ENCODE results near the gene PRR33.

DNA sequence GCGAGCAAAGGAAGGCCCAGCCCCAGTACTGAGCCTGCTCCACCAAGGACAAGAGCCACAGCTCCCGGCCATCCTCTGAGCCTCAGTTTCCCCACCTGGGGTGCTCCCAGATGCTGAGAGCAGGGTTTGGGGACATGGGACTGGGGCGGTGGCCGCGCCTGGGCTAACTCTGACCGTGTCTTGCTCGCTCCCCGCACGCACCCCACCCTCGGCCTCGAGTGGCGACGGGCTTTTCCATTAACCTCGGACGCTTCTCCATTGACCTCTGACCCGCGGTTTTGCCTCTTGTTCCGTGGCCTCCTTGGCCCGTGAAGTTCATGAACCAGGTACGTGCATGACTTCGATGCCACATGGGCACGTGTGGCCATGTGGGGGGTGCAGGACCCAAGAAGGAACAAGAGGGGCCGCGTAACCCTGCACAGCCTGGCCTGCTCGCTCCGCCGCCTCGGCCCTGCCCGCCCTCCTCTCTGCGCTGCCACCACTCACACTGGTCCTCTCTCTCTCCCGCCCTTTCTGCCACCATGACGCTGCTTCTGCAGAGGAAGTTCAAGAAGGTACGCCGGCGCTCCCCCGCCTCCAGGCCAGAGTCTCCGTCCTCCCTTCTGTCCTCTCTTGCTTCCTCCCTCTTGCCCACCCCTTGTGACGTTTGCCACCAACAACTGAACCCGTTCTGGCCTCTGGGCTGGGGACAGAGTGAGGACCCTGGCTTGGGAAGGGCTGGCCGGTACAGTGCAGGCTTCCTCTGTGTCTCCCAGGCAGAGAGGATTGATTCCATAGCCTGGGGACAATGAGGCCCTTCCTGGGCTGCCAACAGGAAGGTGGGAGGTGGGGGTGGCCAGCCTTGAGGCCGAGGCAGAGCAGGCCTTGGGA, 34.7 kb upstream of the PRR33 start:
- TF ChIP-seq ZNF274 (IDR thresholded peaks at IDR 0.05; ENCODE audit: low read depth, low read length): no peak
- no peak for TF ChIP-seq YY1 (IDR thresholded peaks at IDR 0.05; ENCODE audit: insufficient read depth, insufficient read length)
